ENCODE results near the gene HK1.

HK1 gene

DNA sequence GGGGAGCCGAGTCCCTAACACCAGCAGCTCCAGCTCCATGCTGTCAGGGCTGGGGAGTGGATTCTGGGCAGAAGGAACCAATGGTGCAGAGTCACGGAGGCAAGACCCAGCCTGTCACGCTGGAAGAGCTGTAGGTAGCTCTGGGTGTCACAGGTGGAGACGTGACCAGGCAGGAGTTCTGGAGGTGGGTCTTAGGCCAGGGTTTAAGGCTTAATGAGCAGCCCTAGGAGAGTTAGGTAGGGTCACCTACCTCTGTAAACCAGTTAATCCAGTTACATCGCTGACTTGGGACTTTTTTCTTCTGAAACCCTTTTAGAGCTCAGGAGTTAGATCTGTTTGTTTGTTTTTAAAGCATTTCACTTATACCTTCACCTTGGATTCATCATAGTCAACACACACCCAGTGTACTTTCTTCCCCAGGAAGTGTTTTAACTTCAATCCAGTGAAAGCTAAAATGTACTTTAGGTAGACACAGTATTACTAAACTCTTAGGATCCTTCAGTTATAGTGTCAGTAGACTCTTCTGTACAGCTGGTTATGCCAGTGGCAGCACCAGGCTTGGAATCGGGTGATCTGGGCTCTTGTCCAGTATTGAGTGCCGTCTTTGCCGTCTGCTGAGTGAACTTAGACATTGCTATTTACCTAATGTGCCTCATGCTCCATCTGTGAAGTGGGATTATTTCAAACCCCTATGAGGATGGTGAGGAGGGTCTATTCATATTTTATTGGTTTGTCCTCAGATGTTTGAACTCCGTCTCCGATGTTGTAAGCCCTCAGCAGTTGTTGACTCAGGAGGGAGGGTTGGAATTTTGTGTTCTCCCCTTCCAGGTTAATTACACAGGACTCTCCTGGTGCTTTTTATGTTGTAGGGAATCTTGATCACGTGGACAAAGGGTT, 107.4 kb downstream of the HK1 start:
- H3K4me1 ChIP-seq (ENCODE audit: insufficient read depth, low read length, severe bottlenecking), result peaks cover 14% of the 10 kb centered on the region
- no peaks in the 10 kb centered on the region for H3K9me2 ChIP-seq (ENCODE audit: low read depth, low read length)
- peaks cover 60% of the 10 kb centered on the region; the same call in 1 of the 2 replicates for H3K36me3 ChIP-seq (ENCODE audit: insufficient read depth, low read length)
- no peak overlapping the region for H3K4me3 ChIP-seq (ENCODE audit: low read depth, low read length, poor library complexity, severe bottlenecking)
- H3K4me2 ChIP-seq (ENCODE audit: low read length), result no peak overlapping the region
- no peak overlapping the region for H3K27ac ChIP-seq (ENCODE audit: low read depth, low read length, poor library complexity, severe bottlenecking)
- H3K79me2 ChIP-seq (ENCODE audit: insufficient read depth, low read length), result no peaks in the 10 kb centered on the region
- H3K9me3 ChIP-seq (ENCODE audit: low read length), result no peaks in the 10 kb centered on the region
- no peaks in the 10 kb centered on the region for H3F3A ChIP-seq (ENCODE audit: insufficient read depth, low read length)
- no peaks in the 10 kb centered on the region for H3K27me3 ChIP-seq (ENCODE audit: insufficient read depth, low read length)
- no peaks in the 10 kb centered on the region for H4K20me1 ChIP-seq (ENCODE audit: insufficient read depth, low read length)
- H3K9ac ChIP-seq (ENCODE audit: low read length), result no peak overlapping the region
- TF ChIP-seq, protein P1, sequence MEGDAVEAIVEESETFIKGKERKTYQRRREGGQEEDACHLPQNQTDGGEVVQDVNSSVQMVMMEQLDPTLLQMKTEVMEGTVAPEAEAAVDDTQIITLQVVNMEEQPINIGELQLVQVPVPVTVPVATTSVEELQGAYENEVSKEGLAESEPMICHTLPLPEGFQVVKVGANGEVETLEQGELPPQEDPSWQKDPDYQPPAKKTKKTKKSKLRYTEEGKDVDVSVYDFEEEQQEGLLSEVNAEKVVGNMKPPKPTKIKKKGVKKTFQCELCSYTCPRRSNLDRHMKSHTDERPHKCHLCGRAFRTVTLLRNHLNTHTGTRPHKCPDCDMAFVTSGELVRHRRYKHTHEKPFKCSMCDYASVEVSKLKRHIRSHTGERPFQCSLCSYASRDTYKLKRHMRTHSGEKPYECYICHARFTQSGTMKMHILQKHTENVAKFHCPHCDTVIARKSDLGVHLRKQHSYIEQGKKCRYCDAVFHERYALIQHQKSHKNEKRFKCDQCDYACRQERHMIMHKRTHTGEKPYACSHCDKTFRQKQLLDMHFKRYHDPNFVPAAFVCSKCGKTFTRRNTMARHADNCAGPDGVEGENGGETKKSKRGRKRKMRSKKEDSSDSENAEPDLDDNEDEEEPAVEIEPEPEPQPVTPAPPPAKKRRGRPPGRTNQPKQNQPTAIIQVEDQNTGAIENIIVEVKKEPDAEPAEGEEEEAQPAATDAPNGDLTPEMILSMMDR (IDR thresholded peaks at IDR 0.05; ENCODE audit: low read length), result no peak
- no peak for TF ChIP-seq EZH2 (IDR thresholded peaks at IDR 0.05; ENCODE audit: borderline replicate concordance, low read length)
- H2AFZ ChIP-seq (ENCODE audit: low read length), result no peak overlapping the region

DNA sequence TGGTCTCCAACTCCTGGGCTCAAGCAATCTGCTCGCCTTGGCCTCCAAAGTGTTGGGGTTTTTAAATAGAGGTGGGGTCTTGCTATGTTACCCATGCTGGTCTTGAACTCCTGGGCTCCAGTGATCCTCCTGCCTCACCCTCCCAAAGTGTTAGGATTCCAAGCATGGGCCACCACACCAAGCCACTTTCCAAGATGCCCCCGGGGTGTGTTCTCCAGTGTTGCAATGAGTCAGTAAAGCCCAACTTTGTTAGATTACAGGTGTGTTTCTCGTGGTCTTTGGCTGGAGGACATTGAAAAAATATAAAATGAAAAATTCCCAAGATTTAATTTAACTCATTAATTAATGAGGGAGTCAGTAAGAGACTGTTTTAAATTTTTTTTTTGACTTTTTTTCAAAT, 109.2 kb downstream of the HK1 start:
- Histone ChIP-seq H4K20me1 (ENCODE audit: insufficient read depth, low read length) (no peaks in the 10 kb centered on the region), H3F3A (ENCODE audit: insufficient read depth, low read length) (no peaks in the 10 kb centered on the region), H2AFZ (ENCODE audit: low read length) (no peak overlapping the region), H3K27ac (ENCODE audit: low read depth, low read length, poor library complexity, severe bottlenecking) (no peak overlapping the region), H3K4me1 (ENCODE audit: insufficient read depth, low read length, severe bottlenecking) (peaks cover 18% of the 10 kb centered on the region), H3K9me2 (ENCODE audit: low read depth, low read length) (no peaks in the 10 kb centered on the region), H3K79me2 (ENCODE audit: insufficient read depth, low read length) (no peaks in the 10 kb centered on the region), H3K4me3 (ENCODE audit: low read depth, low read length, poor library complexity, severe bottlenecking) (no peak overlapping the region), H3K9me3 (ENCODE audit: low read length) (no peaks in the 10 kb centered on the region), H3K27me3 (ENCODE audit: insufficient read depth, low read length) (no peaks in the 10 kb centered on the region), H3K9ac (ENCODE audit: low read length) (no peak overlapping the region), H3K36me3 (ENCODE audit: insufficient read depth, low read length) (peaks cover 56% of the 10 kb centered on the region; the same call in 1 of the 2 replicates), H3K4me2 (ENCODE audit: low read length) (no peak overlapping the region)
- TF ChIP-seq EZH2 (IDR thresholded peaks at IDR 0.05; ENCODE audit: borderline replicate concordance, low read length), result no peak
- TF ChIP-seq, protein P1 (IDR thresholded peaks at IDR 0.05; ENCODE audit: low read length), result no peak

DNA sequence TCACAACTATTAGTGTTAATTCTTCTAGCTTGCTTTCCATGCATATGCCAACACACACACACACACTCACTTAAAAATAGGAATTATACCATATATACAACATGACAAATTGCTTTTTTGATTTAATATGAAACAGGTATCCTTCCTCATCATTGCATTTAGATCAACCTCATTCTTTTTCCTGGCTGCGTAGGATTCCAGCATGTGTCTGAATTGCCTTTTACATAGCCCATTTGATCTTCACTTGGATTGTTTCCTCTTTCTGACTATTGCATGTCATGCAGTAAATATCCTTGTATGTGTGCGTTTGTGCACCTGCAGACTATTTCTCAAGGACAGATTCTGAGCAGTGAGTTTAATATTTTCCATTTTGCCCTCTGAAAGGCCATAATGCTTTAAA, 110.2 kb downstream of the HK1 start:
- Histone ChIP-seq H3K36me3 (ENCODE audit: insufficient read depth, low read length) (peaks cover 47% of the 10 kb centered on the region; the same call in 1 of the 2 replicates), H3F3A (ENCODE audit: insufficient read depth, low read length) (no peaks in the 10 kb centered on the region), H3K27ac (ENCODE audit: low read depth, low read length, poor library complexity, severe bottlenecking) (no peak overlapping the region), H2AFZ (ENCODE audit: low read length) (no peak overlapping the region), H3K79me2 (ENCODE audit: insufficient read depth, low read length) (no peaks in the 10 kb centered on the region), H3K4me2 (ENCODE audit: low read length) (no peak overlapping the region), H4K20me1 (ENCODE audit: insufficient read depth, low read length) (no peaks in the 10 kb centered on the region), H3K27me3 (ENCODE audit: insufficient read depth, low read length) (no peaks in the 10 kb centered on the region), H3K4me1 (ENCODE audit: insufficient read depth, low read length, severe bottlenecking) (peaks cover 21% of the 10 kb centered on the region), H3K9me2 (ENCODE audit: low read depth, low read length) (no peaks in the 10 kb centered on the region), H3K4me3 (ENCODE audit: low read depth, low read length, poor library complexity, severe bottlenecking) (no peak overlapping the region), H3K9ac (ENCODE audit: low read length) (no peak overlapping the region), H3K9me3 (ENCODE audit: low read length) (no peaks in the 10 kb centered on the region)
- no peak for TF ChIP-seq EZH2 (IDR thresholded peaks at IDR 0.05; ENCODE audit: borderline replicate concordance, low read length)
- TF ChIP-seq, protein P1 (IDR thresholded peaks at IDR 0.05; ENCODE audit: low read length), result no peak
